Endodermal cell (in vitro differentiated cells): Measurements from ENCODE around the gene PIWIL4. TPM values are rescaled to one million over a fixed set of nuclear protein-coding genes. Genes with fewer than 3 reads are reported as not detected.

ENCODE experiments used
- DNase-seq: peaks from one replicate; pipeline ENCODE4 v3.0.0-alpha.2; 2017
- H3K27ac ChIP-seq: 2 replicates; pipeline ENCODE4 v1.5.1; 2013; ENCODE audit warnings: mild to moderate bottlenecking, low read depth, low read length, moderate library complexity
- H3K27me3 ChIP-seq: 2 replicates; pipeline ENCODE4 v1.6.1; 2013; ENCODE audit warnings: mild to moderate bottlenecking, low read length, moderate library complexity; ENCODE audit not compliant: insufficient read depth, control insufficient read depth, poor library complexity, severe bottlenecking
- H3K36me3 ChIP-seq: 2 replicates; pipeline ENCODE4 v1.7.0; 2013; ENCODE audit warnings: mild to moderate bottlenecking, low read length, moderate library complexity; ENCODE audit not compliant: control insufficient read depth, insufficient read depth
- H3K4me1 ChIP-seq: one replicate; pipeline ENCODE4 v1.7.0; 2013; ENCODE audit warnings: low read length; ENCODE audit not compliant: control insufficient read depth, insufficient read depth
- H3K4me3 ChIP-seq: 2 replicates; pipeline ENCODE4 v1.5.1; 2013; ENCODE audit warnings: mild to moderate bottlenecking, low read length, moderate library complexity
- H3K9ac ChIP-seq: 2 replicates; pipeline ENCODE4 v1.6.1; 2013; ENCODE audit warnings: mild to moderate bottlenecking, low read length, moderate library complexity; ENCODE audit not compliant: poor library complexity, severe bottlenecking; ENCODE audit errors: extremely low read depth
- H3K9me3 ChIP-seq: 2 replicates; pipeline ENCODE4 v1.6.1; 2013; ENCODE audit warnings: mild to moderate bottlenecking, low read length, moderate library complexity; ENCODE audit not compliant: control insufficient read depth
- H3K27ac Mint-ChIP-seq: 2 replicates; pipeline ENCODE4 v1.8.0; 2020; ENCODE audit warnings: mixed read lengths
- H3K27me3 Mint-ChIP-seq: 2 replicates; pipeline ENCODE4 v1.8.0; 2021; ENCODE audit warnings: mild to moderate bottlenecking, mixed read lengths; ENCODE audit not compliant: insufficient read depth
- H3K36me3 Mint-ChIP-seq: 2 replicates; pipeline ENCODE4 v1.8.0; 2020; ENCODE audit warnings: low read depth, mixed read lengths
- H3K4me1 Mint-ChIP-seq: 2 replicates; pipeline ENCODE4 v1.8.0; 2020; ENCODE audit warnings: mixed read lengths
- H3K4me3 Mint-ChIP-seq: 2 replicates; pipeline ENCODE4 v1.8.0; 2020; ENCODE audit warnings: mild to moderate bottlenecking, moderate library complexity, mixed read lengths
- H3K9me3 Mint-ChIP-seq: 2 replicates; pipeline ENCODE4 v1.8.0; 2020; ENCODE audit warnings: mild to moderate bottlenecking, mixed read lengths
- CTCF ChIP-seq: fragments of 200-600 bp; sonication (generic); conservative IDR thresholded peaks from 2 replicates; pipeline ENCODE4 v1.5.0; 2021; ENCODE audit warnings: antibody characterized with exemption, mild to moderate bottlenecking
- WGBS, 2 experiments: methylation state at CpG; one replicate each; pipeline versions ENCODE4 v1.1.5 to v1.1.7; 2013; ENCODE audit warnings: missing lambda C conversion rate in 2 of 2, mixed read lengths in 1 of 2; ENCODE audit not compliant: insufficient coverage in 1 of 2, insufficient read length in 1 of 2; 5-methylcytosine and 5-hydroxymethylcytosine counted together
- total RNA-seq, 2 donors: library from RNA; stranded (reverse); fragmentation: NEBNext Ultra II Directional in 1 of 2; extraction: Animal tissue kit (Norgen Biotek cat#: 25700) in 1 of 2; gene quantifications; 2 replicates in 1 of 2; 3 replicates in 1 of 2; pipeline ENCODE4 v1.2.1, GENCODE V29; 2021

PIWIL4 gene
- total RNA-seq, 2 donors from 2014 or later, result 0.24 to 0.82 TPM

GRCh38 chr11:94649964-94650623 is 82.9 kb downstream of the PIWIL4 start:
- H3K36me3 ChIP-seq, result peaks cover 50% of the 10 kb centered on the region
- Mint-ChIP-seq H3K36me3 (peaks cover 52% of the 10 kb centered on the region), H3K4me3 (peak overlapping the region; percentile 47), H3K27me3 (no peaks in the 10 kb centered on the region), H3K4me1 (peaks cover 54% of the 10 kb centered on the region), H3K9me3 (no peaks in the 10 kb centered on the region), H3K27ac (peak overlapping the region; percentile 10)
- peak; percentile 58 for DNase-seq
- H3K4me1 ChIP-seq, result peaks cover 13% of the 10 kb centered on the region
- no peaks in the 10 kb centered on the region for H3K9me3 ChIP-seq
- no peak overlapping the region for H3K27ac ChIP-seq
- no peaks in the 10 kb centered on the region for H3K27me3 ChIP-seq
- TF ChIP-seq CTCF, result no peak
- WGBS, 2 experiments, result 42 to 56% methylated on average over 4 of the region's 4 CpGs
- no peak overlapping the region for H3K9ac ChIP-seq
- no peak overlapping the region for H3K4me3 ChIP-seq

DNA sequence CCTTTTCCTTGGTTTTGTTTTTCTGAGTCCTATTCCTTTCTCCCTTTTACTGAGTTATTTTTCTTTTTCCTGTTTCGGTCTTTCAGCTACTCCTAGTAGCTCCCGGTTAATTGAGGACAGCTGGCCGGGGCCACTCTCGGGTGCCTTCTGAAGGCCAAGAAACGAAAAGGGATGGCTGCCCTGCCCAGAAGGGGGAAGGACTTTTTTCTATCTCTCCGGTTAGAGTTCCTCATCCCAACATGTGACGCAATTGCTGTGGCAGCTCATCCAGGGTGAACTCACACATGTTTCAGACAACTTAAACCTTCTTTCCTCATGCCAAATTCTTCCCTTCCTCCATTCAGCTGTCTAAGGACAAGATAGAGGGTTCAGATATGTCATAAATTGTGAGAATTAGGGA is 83.6 kb downstream of the PIWIL4 start:
- Mint-ChIP-seq H3K27me3 (no peaks in the 10 kb centered on the region), H3K4me3 (peak overlapping the region; percentile 47), H3K27ac (peak overlapping the region; percentile 10), H3K4me1 (peaks cover 53% of the 10 kb centered on the region), H3K36me3 (peaks cover 50% of the 10 kb centered on the region), H3K9me3 (no peaks in the 10 kb centered on the region)
- H3K27me3 ChIP-seq, result no peaks in the 10 kb centered on the region
- DNase-seq, result peak; percentile 49
- TF ChIP-seq CTCF, result no peak
- H3K4me1 ChIP-seq, result peaks cover 18% of the 10 kb centered on the region
- WGBS, 2 experiments, result 64 to 82% methylated on average over 5 to 7 of the region's 7 CpGs
- no peak overlapping the region for H3K9ac ChIP-seq
- no peak overlapping the region for H3K27ac ChIP-seq
- no peaks in the 10 kb centered on the region for H3K9me3 ChIP-seq
- H3K4me3 ChIP-seq, result peak overlapping the region; percentile 32
- H3K36me3 ChIP-seq, result peaks cover 53% of the 10 kb centered on the region

- Histone ChIP-seq H3K9ac (no peak overlapping the region), H3K27me3 (no peaks in the 10 kb centered on the region), H3K4me3 (no peak overlapping the region), H3K36me3 (peaks cover 69% of the 10 kb centered on the region), H3K27ac (no peak overlapping the region), H3K9me3 (no peaks in the 10 kb centered on the region), H3K4me1 (peaks cover 17% of the 10 kb centered on the region)
- 86 to 87% methylated on average over 6 of the region's 6 CpGs for WGBS, 2 experiments
- H3K9me3 Mint-ChIP-seq, result no peaks in the 10 kb centered on the region
- no peak for TF ChIP-seq CTCF
- H3K4me1 Mint-ChIP-seq, result peaks cover 53% of the 10 kb centered on the region
- H3K4me3 Mint-ChIP-seq, result no peak overlapping the region
- peak; percentile 67 for DNase-seq
- H3K27me3 Mint-ChIP-seq, result no peaks in the 10 kb centered on the region
- H3K27ac Mint-ChIP-seq, result no peak overlapping the region
- H3K36me3 Mint-ChIP-seq, result peaks cover 57% of the 10 kb centered on the region
These were observed 85.6 kb downstream of the PIWIL4 start for GRCh38 chr11:94652735-94653284.
